ENCODE results near the gene ACTN4. TPM values are rescaled to one million over a fixed set of nuclear protein-coding genes. Genes with fewer than 3 reads are reported as not detected.
"Not testable (repeated sequence)": the region's sequence is repeated elsewhere in the genome, so short reads cannot be mapped to it uniquely, and the experiment has no call there.

ACTN4 gene
- total RNA-seq, 2 experiments from 2014 or later = 86.8 to 178 TPM

- TF ChIP-seq CTCF (conservative IDR thresholded peaks at IDR 0.05; ENCODE audit: low read length) (no peak), EZH2phosphoT487 (IDR thresholded peaks at IDR 0.05; ENCODE audit: borderline replicate concordance, low read depth, low read length) (no peak)
- no peaks in the 10 kb centered on the region for H3K79me2 ChIP-seq (ENCODE audit: insufficient read depth, low read depth, low read length)
- no peak for DNase-seq (ENCODE audit: low spot score)
- no peaks in the 10 kb centered on the region for H3K9me3 ChIP-seq (ENCODE audit: low read length)
- no peaks in the 10 kb centered on the region for H4K20me1 ChIP-seq (ENCODE audit: insufficient read depth, low read length)
- H3K4me1 ChIP-seq (ENCODE audit: insufficient read depth, low read length, poor library complexity, severe bottlenecking) = no peaks in the 10 kb centered on the region
- H3K27ac ChIP-seq (ENCODE audit: low read depth, low read length, poor library complexity, severe bottlenecking) = no peak overlapping the region
- no peak overlapping the region for H2AFZ ChIP-seq (ENCODE audit: low read length)
- no peak overlapping the region for H3K4me3 ChIP-seq (ENCODE audit: low read depth, low read length, poor library complexity, severe bottlenecking)
- no peak overlapping the region for H3K4me2 ChIP-seq (ENCODE audit: low read length)
- ChIA-PET CTCF (ENCODE audit: unreplicated experiment) (no interaction called here), POLR2A (no interaction called here)
- no peaks in the 10 kb centered on the region for H3K36me3 ChIP-seq (ENCODE audit: insufficient read depth, low read length)
- no peaks in the 10 kb centered on the region for H3K9me2 ChIP-seq (ENCODE audit: insufficient read depth, low read length)
- BruUV-seq (replicated peaks) = no TSS peak
- intact Hi-C loops (cut with micrococcal nuclease; ENCODE audit: unreplicated experiment) = no loop called here
Measured at GRCh38 chr19:38745316-38745715, 97.9 kb downstream of the ACTN4 start.

- BruUV-seq (replicated peaks); H3K9me3 ChIP-seq (ENCODE audit: low read length); H3K79me2 ChIP-seq (ENCODE audit: insufficient read depth, low read depth, low read length); H3K27ac ChIP-seq (ENCODE audit: low read depth, low read length, poor library complexity, severe bottlenecking); H2AFZ ChIP-seq (ENCODE audit: low read length); DNase-seq (ENCODE audit: low spot score); H4K20me1 ChIP-seq (ENCODE audit: insufficient read depth, low read length); H3K36me3 ChIP-seq (ENCODE audit: insufficient read depth, low read length); POLR2A ChIA-PET; H3K9me2 ChIP-seq (ENCODE audit: insufficient read depth, low read length); CTCF ChIA-PET (ENCODE audit: unreplicated experiment); H3K4me3 ChIP-seq (ENCODE audit: low read depth, low read length, poor library complexity, severe bottlenecking); intact Hi-C loops (cut with micrococcal nuclease; ENCODE audit: unreplicated experiment); H3K4me2 ChIP-seq (ENCODE audit: low read length); H3K4me1 ChIP-seq (ENCODE audit: insufficient read depth, low read length, poor library complexity, severe bottlenecking): not testable (repeated sequence)
Measured at GRCh38 chr19:38753783-38754182, 106.3 kb downstream of the ACTN4 start.

- H3K27ac ChIP-seq (ENCODE audit: low read depth, low read length, poor library complexity, severe bottlenecking); intact Hi-C loops (cut with micrococcal nuclease; ENCODE audit: unreplicated experiment); H2AFZ ChIP-seq (ENCODE audit: low read length); H3K4me2 ChIP-seq (ENCODE audit: low read length); H3K4me3 ChIP-seq (ENCODE audit: low read depth, low read length, poor library complexity, severe bottlenecking); DNase-seq (ENCODE audit: low spot score); H3K9me3 ChIP-seq (ENCODE audit: low read length); H3K9me2 ChIP-seq (ENCODE audit: insufficient read depth, low read length); H3K36me3 ChIP-seq (ENCODE audit: insufficient read depth, low read length); H3K79me2 ChIP-seq (ENCODE audit: insufficient read depth, low read depth, low read length); H3K4me1 ChIP-seq (ENCODE audit: insufficient read depth, low read length, poor library complexity, severe bottlenecking); POLR2A ChIA-PET; H4K20me1 ChIP-seq (ENCODE audit: insufficient read depth, low read length); CTCF ChIA-PET (ENCODE audit: unreplicated experiment); BruUV-seq (replicated peaks): not testable (repeated sequence)
Measured at GRCh38 chr19:38754196-38754595, 106.7 kb downstream of the ACTN4 start.

- H2AFZ ChIP-seq (ENCODE audit: low read length) = no peak overlapping the region
- H3K36me3 ChIP-seq (ENCODE audit: insufficient read depth, low read length) = no peaks in the 10 kb centered on the region
- no peak overlapping the region for H3K4me2 ChIP-seq (ENCODE audit: low read length)
- H3K27ac ChIP-seq (ENCODE audit: low read depth, low read length, poor library complexity, severe bottlenecking) = no peak overlapping the region
- no peak overlapping the region for H3K4me3 ChIP-seq (ENCODE audit: low read depth, low read length, poor library complexity, severe bottlenecking)
- POLR2A ChIA-PET = no interaction called here
- H3K9me3 ChIP-seq (ENCODE audit: low read length) = no peaks in the 10 kb centered on the region
- H3K9me2 ChIP-seq (ENCODE audit: insufficient read depth, low read length) = no peaks in the 10 kb centered on the region
- no peaks in the 10 kb centered on the region for H3K4me1 ChIP-seq (ENCODE audit: insufficient read depth, low read length, poor library complexity, severe bottlenecking)
- CTCF ChIA-PET (ENCODE audit: unreplicated experiment) = no interaction called here
- intact Hi-C loops (cut with micrococcal nuclease; ENCODE audit: unreplicated experiment) = no loop called here
- no peaks in the 10 kb centered on the region for H4K20me1 ChIP-seq (ENCODE audit: insufficient read depth, low read length)
- no TSS peak for BruUV-seq (replicated peaks)
- TF ChIP-seq EZH2phosphoT487 (IDR thresholded peaks at IDR 0.05; ENCODE audit: borderline replicate concordance, low read depth, low read length) (no peak), CTCF (conservative IDR thresholded peaks at IDR 0.05; ENCODE audit: low read length) (no peak)
- H3K79me2 ChIP-seq (ENCODE audit: insufficient read depth, low read depth, low read length) = no peaks in the 10 kb centered on the region
- DNase-seq (ENCODE audit: low spot score) = no peak
Measured at GRCh38 chr19:38759590-38760003, 112.1 kb downstream of the ACTN4 start.

- BruUV-seq (replicated peaks); H3K79me2 ChIP-seq (ENCODE audit: insufficient read depth, low read depth, low read length); DNase-seq (ENCODE audit: low spot score); H3K9me2 ChIP-seq (ENCODE audit: insufficient read depth, low read length); intact Hi-C loops (cut with micrococcal nuclease; ENCODE audit: unreplicated experiment); H3K27ac ChIP-seq (ENCODE audit: low read depth, low read length, poor library complexity, severe bottlenecking); H3K9me3 ChIP-seq (ENCODE audit: low read length); H4K20me1 ChIP-seq (ENCODE audit: insufficient read depth, low read length); H3K4me3 ChIP-seq (ENCODE audit: low read depth, low read length, poor library complexity, severe bottlenecking); H3K36me3 ChIP-seq (ENCODE audit: insufficient read depth, low read length); H3K4me1 ChIP-seq (ENCODE audit: insufficient read depth, low read length, poor library complexity, severe bottlenecking); H2AFZ ChIP-seq (ENCODE audit: low read length); H3K4me2 ChIP-seq (ENCODE audit: low read length); CTCF ChIA-PET (ENCODE audit: unreplicated experiment): not testable (repeated sequence)
- POLR2A ChIA-PET = interaction anchor here (0.7 to 0.9 kb wide), 3 partner anchors 52 to 156 kb away, joined by 3 to 4 read pairs (median 4); no protein-coding TSS in a partner anchor
Measured at GRCh38 chr19:38760805-38761517, 113.5 kb downstream of the ACTN4 start.
